ENCODE data around the gene CXCL9. TPM values are rescaled to one million over a fixed set of nuclear protein-coding genes. Genes with fewer than 3 reads are reported as not detected.
A peak's percentile ranks its signal among the peaks of the same experiment; 100 is the strongest.

The CXCL9 gene
- total and polyA plus RNA-seq, 4 donors, result 0.57 to 5.2 (median 1.6) TPM

DNA sequence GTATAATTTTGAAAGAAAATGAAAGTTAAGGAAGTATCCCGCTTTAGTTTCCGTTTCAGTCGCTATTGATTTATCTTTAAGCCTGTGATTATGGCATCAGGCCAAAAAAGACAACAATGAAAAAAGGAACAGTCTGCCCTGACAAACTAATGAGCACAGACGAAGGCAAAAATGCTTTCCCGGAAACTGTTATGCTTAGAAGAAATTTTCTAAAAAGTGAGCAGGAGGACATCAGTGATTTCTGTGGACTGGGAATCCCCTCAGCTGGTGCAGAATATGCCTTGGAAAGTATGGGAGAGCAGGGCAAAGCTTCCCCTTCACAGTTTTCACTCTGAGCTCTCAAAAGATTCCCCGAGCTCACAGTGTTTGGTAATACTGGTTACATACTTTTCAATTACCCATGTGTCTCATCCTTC lies 21.0 kb upstream of the CXCL9 start:
- Histone ChIP-seq H3K4me1 (ENCODE audit: control insufficient read depth in 5 of 5, insufficient read depth in 5 of 5, low read length in 5 of 5) (peaks cover 0 to 6% (median 0%) of the 10 kb centered on the region in 5 donors), H3K27me3 (ENCODE audit: control insufficient read depth in 3 of 3, insufficient read depth in 3 of 3, low read length in 2 of 3) (no peaks in the 10 kb centered on the region), H3K27ac (ENCODE audit: low read depth in 1 of 2, low read length in 1 of 2) (no peak overlapping the region), H3K9ac (ENCODE audit: insufficient read depth in 1 of 2, low read length in 2 of 2) (peak overlapping the region in 1 of 2 donors; percentile 63), H3K4me3 (no peak overlapping the region), H3K9me3 (ENCODE audit: control insufficient read depth in 4 of 4, insufficient read depth in 3 of 4, low read length in 3 of 4) (no peaks in the 10 kb centered on the region), H3K36me3 (ENCODE audit: control insufficient read depth in 4 of 4, insufficient read depth in 4 of 4, low read length in 4 of 4) (no peaks in the 10 kb centered on the region)
- TF ChIP-seq, protein P1, sequence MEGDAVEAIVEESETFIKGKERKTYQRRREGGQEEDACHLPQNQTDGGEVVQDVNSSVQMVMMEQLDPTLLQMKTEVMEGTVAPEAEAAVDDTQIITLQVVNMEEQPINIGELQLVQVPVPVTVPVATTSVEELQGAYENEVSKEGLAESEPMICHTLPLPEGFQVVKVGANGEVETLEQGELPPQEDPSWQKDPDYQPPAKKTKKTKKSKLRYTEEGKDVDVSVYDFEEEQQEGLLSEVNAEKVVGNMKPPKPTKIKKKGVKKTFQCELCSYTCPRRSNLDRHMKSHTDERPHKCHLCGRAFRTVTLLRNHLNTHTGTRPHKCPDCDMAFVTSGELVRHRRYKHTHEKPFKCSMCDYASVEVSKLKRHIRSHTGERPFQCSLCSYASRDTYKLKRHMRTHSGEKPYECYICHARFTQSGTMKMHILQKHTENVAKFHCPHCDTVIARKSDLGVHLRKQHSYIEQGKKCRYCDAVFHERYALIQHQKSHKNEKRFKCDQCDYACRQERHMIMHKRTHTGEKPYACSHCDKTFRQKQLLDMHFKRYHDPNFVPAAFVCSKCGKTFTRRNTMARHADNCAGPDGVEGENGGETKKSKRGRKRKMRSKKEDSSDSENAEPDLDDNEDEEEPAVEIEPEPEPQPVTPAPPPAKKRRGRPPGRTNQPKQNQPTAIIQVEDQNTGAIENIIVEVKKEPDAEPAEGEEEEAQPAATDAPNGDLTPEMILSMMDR (IDR thresholded peaks at IDR 0.05; ENCODE audit: control extremely low read depth, extremely low read depth), result no peak
- 8 to 14% methylated on average over 6 of the region's 6 CpGs for WGBS, 2 donors
- ATAC-seq (ENCODE audit: insufficient read depth, low FRiP score) (no peak), DNase-seq (peak; percentile 19 to 76 (median 75))

DNA sequence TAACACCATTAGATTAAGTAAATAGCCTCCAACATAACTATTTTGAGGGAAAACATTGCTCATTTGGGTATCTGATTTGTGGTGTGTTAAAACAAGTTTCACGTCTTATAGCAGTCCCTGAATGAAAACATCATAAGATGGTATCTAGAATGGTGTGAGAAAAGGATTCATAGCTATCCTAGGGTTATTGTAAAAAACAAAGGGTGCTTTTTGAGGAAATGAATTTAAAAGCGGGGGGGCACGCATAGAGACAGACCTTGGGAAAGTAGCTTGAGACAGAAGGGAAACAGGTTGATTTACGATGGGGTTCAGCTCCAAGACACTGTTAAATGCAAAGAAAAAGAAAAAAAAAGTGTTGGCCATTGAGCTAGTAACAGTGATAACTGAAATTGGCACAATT lies 16.8 kb upstream of the CXCL9 start:
- 38 to 55% methylated on average over 4 of the region's 4 CpGs for WGBS, 2 donors
- ATAC-seq (ENCODE audit: insufficient read depth, low FRiP score) (no peak), DNase-seq (no peak)
- TF ChIP-seq, protein P1 (IDR thresholded peaks at IDR 0.05; ENCODE audit: control extremely low read depth, extremely low read depth), result no peak
- H3K36me3 ChIP-seq (ENCODE audit: control insufficient read depth in 4 of 4, insufficient read depth in 4 of 4, low read length in 4 of 4), result no peaks in the 10 kb centered on the region
- H3K9me3 ChIP-seq (ENCODE audit: control insufficient read depth in 4 of 4, insufficient read depth in 3 of 4, low read length in 3 of 4), result no peaks in the 10 kb centered on the region
- H3K4me1 ChIP-seq (ENCODE audit: control insufficient read depth in 5 of 5, insufficient read depth in 5 of 5, low read length in 5 of 5), result peaks cover 0 to 14% (median 3%) of the 10 kb centered on the region in 5 donors
- H3K4me3 ChIP-seq, result no peak overlapping the region
- H3K9ac ChIP-seq (ENCODE audit: insufficient read depth in 1 of 2, low read length in 2 of 2), result no peak overlapping the region
- H3K27ac ChIP-seq (ENCODE audit: low read depth in 1 of 2, low read length in 1 of 2), result no peak overlapping the region
- H3K27me3 ChIP-seq (ENCODE audit: control insufficient read depth in 3 of 3, insufficient read depth in 3 of 3, low read length in 2 of 3), result no peaks in the 10 kb centered on the region

DNA sequence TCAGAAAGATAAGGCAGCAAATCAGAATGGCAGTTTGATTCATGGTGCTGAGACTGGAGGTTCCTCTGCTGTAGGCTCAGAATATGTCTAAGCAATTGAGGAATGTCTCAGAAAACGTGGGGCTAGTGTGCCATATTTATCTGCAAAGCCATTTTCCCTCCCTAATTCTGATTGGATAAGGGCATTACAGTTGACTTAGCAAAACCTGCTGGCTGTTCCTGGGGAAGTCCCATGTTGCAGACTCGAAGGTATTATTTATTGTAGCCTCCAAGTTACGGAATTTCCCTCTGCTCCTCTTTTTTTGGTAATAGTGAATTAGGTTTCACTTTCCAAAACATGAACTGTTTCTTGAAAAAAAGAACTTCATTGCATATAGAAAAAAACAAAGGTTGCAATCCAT lies 16.1 kb upstream of the CXCL9 start, which contains the start of gene CXCL10:
Gene CXCL10, minus strand, starts transcription at position 109 of the 400 bp plus-strand sequence. Its CDS starts 66 bp downstream, at position 43.
- TF ChIP-seq, protein P1 (IDR thresholded peaks at IDR 0.05; ENCODE audit: control extremely low read depth, extremely low read depth), result no peak
- H3K9ac ChIP-seq (ENCODE audit: insufficient read depth in 1 of 2, low read length in 2 of 2), result peak within 1 kb of the TSS in 1 of 2 donors; percentile 1
- no peaks in the 10 kb centered on the region for H3K36me3 ChIP-seq (ENCODE audit: control insufficient read depth in 4 of 4, insufficient read depth in 4 of 4, low read length in 4 of 4)
- ATAC-seq (ENCODE audit: insufficient read depth, low FRiP score), result no peak
- H3K4me1 ChIP-seq (ENCODE audit: control insufficient read depth in 5 of 5, insufficient read depth in 5 of 5, low read length in 5 of 5), result peaks cover 0 to 14% (median 2%) of the 10 kb centered on the region in 5 donors
- no peak within 1 kb of the TSS for H3K27ac ChIP-seq (ENCODE audit: low read depth in 1 of 2, low read length in 1 of 2)
- no peak within 1 kb of the TSS for H3K4me3 ChIP-seq
- 6 to 10% methylated on average over 3 of the region's 3 CpGs for WGBS, 2 donors
- DNase-seq, result peak in 1 of 3 donors; percentile 10
- H3K9me3 ChIP-seq (ENCODE audit: control insufficient read depth in 4 of 4, insufficient read depth in 3 of 4, low read length in 3 of 4), result no peaks in the 10 kb centered on the region
- no peaks in the 10 kb centered on the region for H3K27me3 ChIP-seq (ENCODE audit: control insufficient read depth in 3 of 3, insufficient read depth in 3 of 3, low read length in 2 of 3)

DNA sequence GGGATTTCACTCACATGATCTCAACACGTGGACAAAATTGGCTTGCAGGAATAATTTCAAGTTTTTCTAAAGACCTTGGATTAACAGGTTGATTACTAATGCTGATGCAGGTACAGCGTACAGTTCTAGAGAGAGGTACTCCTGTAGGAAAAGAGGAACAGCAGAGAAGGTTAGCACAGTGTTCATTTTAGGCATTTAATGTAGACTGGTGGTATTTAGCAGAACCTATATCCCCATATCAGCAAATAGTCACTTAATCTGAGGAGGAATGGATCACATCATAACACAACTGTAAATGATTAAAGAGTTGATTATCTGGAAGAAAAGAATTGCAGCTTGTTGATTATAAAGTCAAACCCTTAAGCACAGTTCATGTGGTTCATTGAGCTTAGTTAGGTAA lies 15.4 kb upstream of the CXCL9 start:
- 78 to 87% methylated on average over 2 of the region's 2 CpGs for WGBS, 2 donors
- H3K4me3 ChIP-seq, result no peak overlapping the region
- H3K27ac ChIP-seq (ENCODE audit: low read depth in 1 of 2, low read length in 1 of 2), result no peak overlapping the region
- peaks cover 0 to 14% (median 0%) of the 10 kb centered on the region in 5 donors for H3K4me1 ChIP-seq (ENCODE audit: control insufficient read depth in 5 of 5, insufficient read depth in 5 of 5, low read length in 5 of 5)
- TF ChIP-seq, protein P1 (IDR thresholded peaks at IDR 0.05; ENCODE audit: control extremely low read depth, extremely low read depth), result no peak
- DNase-seq (peak in 2 of 3 donors; percentile 12 to 32), ATAC-seq (ENCODE audit: insufficient read depth, low FRiP score) (no peak)
- no peaks in the 10 kb centered on the region for H3K27me3 ChIP-seq (ENCODE audit: control insufficient read depth in 3 of 3, insufficient read depth in 3 of 3, low read length in 2 of 3)
- no peaks in the 10 kb centered on the region for H3K9me3 ChIP-seq (ENCODE audit: control insufficient read depth in 4 of 4, insufficient read depth in 3 of 4, low read length in 3 of 4)
- no peaks in the 10 kb centered on the region for H3K36me3 ChIP-seq (ENCODE audit: control insufficient read depth in 4 of 4, insufficient read depth in 4 of 4, low read length in 4 of 4)
- peak overlapping the region in 1 of 2 donors; percentile 1 for H3K9ac ChIP-seq (ENCODE audit: insufficient read depth in 1 of 2, low read length in 2 of 2)
